HCT116 (cell line): ENCODE results near the gene CCDC3. TPM values are rescaled to one million over a fixed set of nuclear protein-coding genes. Genes with fewer than 3 reads are reported as not detected.

Experiments
- ATAC-seq: fragments of 200-7000 bp; cut with Tn5 transposase; 2 replicates; pipeline ENCODE4 v1.9.1; 2020; ENCODE audit warnings: mild to moderate bottlenecking, moderate library complexity
- BruUV-seq: library from RNA; stranded (reverse); fragments of 400-500 nt; replicated peaks from 2 replicates; lab custom pipeline; 2021; lab: Mats Ljungman, UMichigan
- CTCF ChIA-PET: fragments of 300-600 bp; sonication (Branson Sonifier 250); formaldehyde crosslinking; loops from one replicate; lab custom pipeline; 2021; ENCODE audit warnings: antibody characterized with exemption; lab: Charles Lee
- POLR2A ChIA-PET: fragments of 300-600, 350-600 bp; sonication (Branson Sonifier 250); formaldehyde crosslinking; loops from one replicate; lab custom pipeline; 2021; ENCODE audit warnings: antibody characterized with exemption; lab: Charles Lee
- RAD21 ChIA-PET, 2 experiments: fragments of 300-600 bp; sonication (Branson Sonifier 250); formaldehyde crosslinking; loops; one replicate each; lab custom pipeline; 2023; ENCODE audit warnings: low total read pairs in 2 of 2; ENCODE audit not compliant: uncharacterized antibody in 2 of 2, unreplicated experiment in 2 of 2, low non-redundant PET in 1 of 2; lab: Charles Lee
- DNase-seq: peaks from one replicate; pipeline ENCODE4 v3.0.0-alpha.2; 2010; ENCODE audit warnings: low read depth, low spot score
- H2AFZ ChIP-seq: fragments of 200-600 bp; shearing (Covaris generic), sonication (generic); 2 replicates; pipeline ENCODE4 v1.6.1; 2017; ENCODE audit warnings: low read depth, mixed run types, mixed read lengths, antibody characterized with exemption, low read length; ENCODE audit not compliant: poor library complexity, severe bottlenecking
- H3K27ac ChIP-seq: 2 replicates; pipeline ENCODE4 v1.5.1; 2012; ENCODE audit warnings: low read depth, low read length
- H3K27me3 ChIP-seq: fragments of 200-600 bp; sonication (generic); 2 replicates; pipeline ENCODE4 v1.6.1; 2016; ENCODE audit warnings: mixed run types, low read length, mixed read lengths; ENCODE audit not compliant: insufficient read depth
- H3K36me3 ChIP-seq, 2 experiments: fragments of 200-500 bp in 1 of 2; fragments of 200-600 bp in 1 of 2; sonication (Bioruptor generic) in 1 of 2; sonication (generic) in 1 of 2; 2 replicates each; pipeline versions ENCODE4 v1.5.1 to v1.6.1; 2014 to 2016; ENCODE audit warnings: low read length in 2 of 2, inconsistent platforms in 1 of 2, mixed read lengths in 1 of 2, mixed run types in 1 of 2; ENCODE audit not compliant: insufficient read depth in 2 of 2, control insufficient read depth in 1 of 2
- H3K4me1 ChIP-seq, 2 experiments: fragments of 200-600 bp in 1 of 2; sonication (generic) in 1 of 2; 2 replicates each; pipeline versions ENCODE4 v1.5.1 to v1.6.1; 2012 to 2017; ENCODE audit warnings: low read length in 2 of 2, inconsistent platforms in 1 of 2, mild to moderate bottlenecking in 1 of 2, mixed read lengths in 1 of 2, mixed run types in 1 of 2, moderate library complexity in 1 of 2; ENCODE audit not compliant: insufficient read depth in 2 of 2, control insufficient read depth in 1 of 2
- H3K4me2 ChIP-seq: fragments of 200-600 bp; sonication (generic); 2 replicates; pipeline ENCODE4 v1.6.1; 2017; ENCODE audit warnings: mixed run types, low read length, mixed read lengths
- H3K4me3 ChIP-seq, 2 experiments: fragments of 200-600 bp in 1 of 2; sonication (generic) in 1 of 2; replicated peaks in 1 of 2; 2 replicates each; pipeline ENCODE4 v1.5.1; 2011 to 2016; ENCODE audit warnings: low read length in 2 of 2, control low read depth in 1 of 2, low read depth in 1 of 2, mild to moderate bottlenecking in 1 of 2, mixed read lengths in 1 of 2, mixed run types in 1 of 2
- H3K79me2 ChIP-seq: fragments of 200-600 bp; sonication (generic); 2 replicates; pipeline ENCODE4 v1.6.1; 2017; ENCODE audit warnings: mild to moderate bottlenecking, mixed run types, low read length, moderate library complexity, mixed read lengths; ENCODE audit not compliant: insufficient read depth
- H3K9ac ChIP-seq: fragments of 200-600 bp; sonication (generic); 2 replicates; pipeline ENCODE4 v1.6.1; 2016; ENCODE audit warnings: low read length, mixed read lengths
- H3K9me2 ChIP-seq: fragments of 200-600 bp; sonication (generic), shearing (Covaris generic); 2 replicates; pipeline ENCODE4 v1.6.1; 2017; ENCODE audit warnings: mixed run types, mild to moderate bottlenecking, moderate library complexity; ENCODE audit not compliant: insufficient read depth
- H3K9me3 ChIP-seq, 2 experiments: fragments of 200-500 bp in 1 of 2; fragments of 200-600 bp in 1 of 2; sonication (Bioruptor generic) in 1 of 2; sonication (generic) in 1 of 2; 2 replicates each; pipeline ENCODE4 v1.6.1; 2014 to 2017; ENCODE audit warnings: low read length in 2 of 2, mixed read lengths in 2 of 2, inconsistent platforms in 1 of 2, low read depth in 1 of 2, mild to moderate bottlenecking in 1 of 2, mixed run types in 1 of 2, moderate library complexity in 1 of 2; ENCODE audit not compliant: control insufficient read depth in 1 of 2, insufficient read depth in 1 of 2
- H4K20me1 ChIP-seq: fragments of 200-600 bp; sonication (generic), shearing (Covaris generic); 2 replicates; pipeline ENCODE4 v1.6.1; 2017; ENCODE audit warnings: mixed run types, mild to moderate bottlenecking, moderate library complexity; ENCODE audit not compliant: insufficient read depth
- ATF3 ChIP-seq: IDR thresholded peaks from 2 replicates; pipeline ENCODE4 v1.6.1; 2012
- CBX3 ChIP-seq: IDR thresholded peaks from 2 replicates; pipeline ENCODE4 v1.6.1; 2012; ENCODE audit warnings: low read depth
- EGR1 ChIP-seq: IDR thresholded peaks from 2 replicates; pipeline ENCODE4 v1.6.1; 2012; ENCODE audit warnings: low read depth
- EZH2 ChIP-seq: fragments of 200-600 bp; sonication (generic); IDR thresholded peaks from 2 replicates; pipeline ENCODE4 v1.6.1; 2017; ENCODE audit warnings: antibody characterized with exemption, mixed run types
- MAX ChIP-seq: IDR thresholded peaks from 2 replicates; pipeline ENCODE4 v1.6.1; 2012
- POLR2A ChIP-seq: IDR thresholded peaks from 2 replicates; pipeline ENCODE4 v1.7.0; 2011; ENCODE audit warnings: borderline replicate concordance; ENCODE audit not compliant: insufficient read depth, insufficient read length; ENCODE audit errors: extremely low read depth
- REST ChIP-seq: IDR thresholded peaks from 2 replicates; pipeline ENCODE4 v1.6.1; 2012; ENCODE audit warnings: low read depth
- SIN3A ChIP-seq: IDR thresholded peaks from 2 replicates; pipeline ENCODE4 v1.6.1; 2012; ENCODE audit warnings: low read depth
- SRF ChIP-seq: IDR thresholded peaks from 2 replicates; pipeline ENCODE4 v1.6.1; 2012; ENCODE audit warnings: low read depth
- TCF7L2 ChIP-seq: IDR thresholded peaks from 2 replicates; pipeline ENCODE4 v1.7.0; 2011; ENCODE audit warnings: borderline replicate concordance, inconsistent platforms; ENCODE audit not compliant: insufficient read depth, insufficient read length; ENCODE audit errors: extremely low read depth
- YY1 ChIP-seq: IDR thresholded peaks from 2 replicates; pipeline ENCODE4 v1.6.1; 2011; ENCODE audit warnings: low read length, low read depth, moderate library complexity, mild to moderate bottlenecking; ENCODE audit not compliant: insufficient replicate concordance; ENCODE audit errors: extremely low read depth
- ZBTB33 ChIP-seq: IDR thresholded peaks from 2 replicates; pipeline ENCODE4 v1.6.1; 2011; ENCODE audit warnings: mild to moderate bottlenecking, low read length, moderate library complexity; ENCODE audit not compliant: insufficient replicate concordance; ENCODE audit errors: extremely low read depth
- ZNF274 ChIP-seq: fragments of 200-500 bp; sonication (Bioruptor generic); IDR thresholded peaks from 2 replicates; pipeline ENCODE4 v1.6.1; 2014; ENCODE audit warnings: mild to moderate bottlenecking, low read depth, low read length, inconsistent platforms
- intact Hi-C: fragments of 100-400 bp; cut with micrococcal nuclease; formaldehyde crosslinking; loops from 2 replicates; pipeline ENCODE4 v1.10.0; 2022
- total RNA-seq: library from RNA; stranded (reverse); gene quantifications from one replicate; pipeline ENCODE4 v1.2.1, GENCODE V29; 2021; ENCODE audit not compliant: unreplicated experiment

The CCDC3 gene
- total RNA-seq, 1 experiment from 2014 or later, result 10.5 TPM

- no peak for TF ChIP-seq REST
- TF ChIP-seq EGR1, result no peak
- TF ChIP-seq MAX, result no peak
- no peak for TF ChIP-seq CBX3
- TF ChIP-seq SRF, result no peak
- no peak for TF ChIP-seq POLR2A
- TF ChIP-seq ATF3, result no peak
Observed at GRCh38 chr10:12980102-12980661, 21.3 kb downstream of the CCDC3 start (continued).

GRCh38 chr10:12978891-12979290 lies 22.6 kb downstream of the CCDC3 start:
- Histone ChIP-seq H3K9ac (no peak overlapping the region), H4K20me1 (no peaks in the 10 kb centered on the region), H3K27me3 (no peaks in the 10 kb centered on the region), H3K79me2 (no peaks in the 10 kb centered on the region), H3K4me3 (no peak overlapping the region), H3K36me3 (no peaks in the 10 kb centered on the region), H3K27ac (no peak overlapping the region), H3K9me3 (no peaks in the 10 kb centered on the region), H2AFZ (no peak overlapping the region), H3K4me1 (peaks cover 23 to 33% of the 10 kb centered on the region in 2 experiments), H3K9me2 (no peaks in the 10 kb centered on the region), H3K4me2 (no peak overlapping the region)
- DNase-seq, result no peak
- no peak for ATAC-seq
- ChIA-PET POLR2A (no interaction called here), RAD21 (no interaction called here), CTCF (no interaction called here)
- intact Hi-C loops, result no loop called here
- TF ChIP-seq ZBTB33 (no peak), EZH2 (no peak), ZNF274 (no peak), MAX (no peak), TCF7L2 (no peak), SRF (no peak), REST (no peak), YY1 (no peak), SIN3A (no peak)
- no TSS peak for BruUV-seq
